Endothelial cell of umbilical vein (primary cell): ENCODE measurements around the gene SPRY4. TPM values are rescaled to one million over a fixed set of nuclear protein-coding genes. Genes with fewer than 3 reads are reported as not detected.

Experiments used
- BruUV-seq: library from RNA; stranded (reverse); fragments of 400-500 nt; replicated peaks from 2 replicates; lab custom pipeline; 2021; lab: Mats Ljungman, UMichigan
- CTCF ChIA-PET: fragments of 300-600, 350-600 bp; sonication (Branson Sonifier 250); formaldehyde crosslinking; loops from one replicate; lab custom pipeline; 2021; ENCODE audit warnings: antibody characterized with exemption, inconsistent platforms; lab: Charles Lee
- POLR2A ChIA-PET: fragments of 300-600, 350-600 bp; sonication (Branson Sonifier 250); formaldehyde crosslinking; loops from one replicate; lab custom pipeline; 2021; ENCODE audit warnings: antibody characterized with exemption, inconsistent platforms; lab: Charles Lee
- DNase-seq: peaks from one replicate; pipeline ENCODE4 v3.0.0-alpha.2; 2011; ENCODE audit warnings: low read depth, low spot score
- FAIRE-seq: peaks from 2 replicates; lab custom pipeline; 2011; peaks lifted over from hg19 to GRCh38; lab: Jason Lieb, UNC
- H2AFZ ChIP-seq: 2 replicates; pipeline ENCODE4 v1.6.0; 2012; ENCODE audit warnings: low read depth, low read length, control low read depth, inconsistent platforms
- H3K27ac ChIP-seq: 2 replicates; pipeline ENCODE4 v1.5.1; 2011; ENCODE audit warnings: low read depth, mild to moderate bottlenecking, control low read depth, low read length, moderate library complexity; ENCODE audit not compliant: insufficient read depth
- H3K27me3 ChIP-seq, 2 experiments: 2 replicates each; pipeline versions ENCODE4 v1.6.0 to v1.6.1; 2011; ENCODE audit warnings: low read length in 2 of 2, mixed read lengths in 1 of 2; ENCODE audit not compliant: control insufficient read depth in 2 of 2, insufficient read depth in 2 of 2
- H3K36me3 ChIP-seq, 2 experiments: 2 replicates in 1 of 2; 3 replicates in 1 of 2; pipeline ENCODE4 v1.5.1; 2011; ENCODE audit warnings: low read length in 2 of 2, mild to moderate bottlenecking in 1 of 2, moderate library complexity in 1 of 2; ENCODE audit not compliant: control insufficient read depth in 2 of 2, insufficient read depth in 2 of 2; ENCODE audit errors: extremely low read depth in 1 of 2
- H3K4me1 ChIP-seq: 3 replicates; pipeline ENCODE4 v1.5.1; 2011; ENCODE audit warnings: mild to moderate bottlenecking, low read length; ENCODE audit not compliant: control insufficient read depth, insufficient read depth; ENCODE audit errors: extremely low read depth
- H3K4me2 ChIP-seq: 2 replicates; pipeline ENCODE4 v1.6.1; 2011; ENCODE audit warnings: low read length, control low read depth, mixed read lengths; ENCODE audit not compliant: insufficient read depth
- H3K4me3 ChIP-seq, 3 experiments: fragments of 200-600 bp in 1 of 3; sonication (generic), shearing (Covaris generic) in 1 of 3; replicated peaks in 1 of 3; 2 replicates each; pipeline ENCODE4 v1.5.1; 2011 to 2016; ENCODE audit warnings: control low read depth in 3 of 3, low read length in 3 of 3, mild to moderate bottlenecking in 2 of 3, inconsistent platforms in 1 of 3, low read depth in 1 of 3, moderate library complexity in 1 of 3; ENCODE audit not compliant: insufficient read depth in 1 of 3
- H3K79me2 ChIP-seq: 2 replicates; pipeline ENCODE4 v1.6.0; 2012; ENCODE audit warnings: low read length, inconsistent platforms; ENCODE audit not compliant: control insufficient read depth, insufficient read depth
- H3K9ac ChIP-seq: replicated peaks from 2 replicates; pipeline ENCODE3; 2011; ENCODE audit warnings: low read length, control low read depth; ENCODE audit not compliant: insufficient read depth; ENCODE audit errors: extremely low read depth
- H3K9me1 ChIP-seq: replicated peaks from 3 replicates; pipeline ENCODE4 v1.6.0; 2011; ENCODE audit warnings: mild to moderate bottlenecking, low read length; ENCODE audit not compliant: control insufficient read depth, insufficient read depth; ENCODE audit errors: extremely low read depth
- H3K9me3 ChIP-seq: replicated peaks from 2 replicates; pipeline ENCODE4 v1.5.1; 2012; ENCODE audit warnings: low read length, inconsistent platforms; ENCODE audit not compliant: control insufficient read depth, insufficient read depth
- H4K20me1 ChIP-seq: replicated peaks from 2 replicates; pipeline ENCODE3; 2011; ENCODE audit warnings: mild to moderate bottlenecking, low read length; ENCODE audit not compliant: control insufficient read depth, insufficient read depth; ENCODE audit errors: extremely low read depth
- EZH2 ChIP-seq: IDR thresholded peaks from 2 replicates; pipeline ENCODE4 v1.6.1; 2012; ENCODE audit warnings: borderline replicate concordance, low read depth, mild to moderate bottlenecking, moderate library complexity, low read length, inconsistent platforms; ENCODE audit not compliant: severe bottlenecking
- FOS ChIP-seq: IDR thresholded peaks from 2 replicates; pipeline ENCODE4 v1.6.1; 2011; ENCODE audit warnings: mild to moderate bottlenecking, low read length, moderate library complexity, borderline replicate concordance; ENCODE audit not compliant: insufficient read depth
- GATA2 ChIP-seq: IDR thresholded peaks from 2 replicates; pipeline ENCODE4 v1.7.0; 2011; ENCODE audit warnings: low read depth, mild to moderate bottlenecking, moderate library complexity, mixed read lengths, low read length; ENCODE audit not compliant: insufficient read length, insufficient read depth
- JUN ChIP-seq: IDR thresholded peaks from 2 replicates; pipeline ENCODE4 v1.6.1; 2011; ENCODE audit warnings: borderline replicate concordance, low read depth; ENCODE audit not compliant: insufficient read length, insufficient read depth
- MYC ChIP-seq: IDR thresholded peaks from one replicate; pipeline ENCODE4 v1.6.1; 2011; ENCODE audit warnings: mild to moderate bottlenecking, low read depth, low read length
- POLR2A ChIP-seq: IDR thresholded peaks from 2 replicates; pipeline ENCODE4 v1.6.1; 2012; ENCODE audit warnings: low read depth, mild to moderate bottlenecking, control low read depth, low read length
- POLR2AphosphoS5 ChIP-seq: IDR thresholded peaks from 2 replicates; pipeline ENCODE4 v1.6.1; 2012; ENCODE audit warnings: low read depth, mild to moderate bottlenecking, control low read depth, low read length, moderate library complexity; ENCODE audit not compliant: insufficient read depth
- dilution Hi-C: fragments of 300-500 bp; cut with MboI; formaldehyde crosslinking; loops from one replicate; pipeline ENCODE4 v1.15.0; 2019; ENCODE audit warnings: low sequenced_read_pairs; ENCODE audit not compliant: extremely low pct_ligation_motif_present
- intact Hi-C: fragments of 100-400 bp; cut with micrococcal nuclease; formaldehyde crosslinking; loops from one replicate; pipeline ENCODE4 v1.10.0; 2022
- polyA plus RNA-seq, 4 experiments: library from polyadenylated mRNA; depleted of rRNA in 3 of 4; stranded (reverse) in 3 of 4; unstranded in 1 of 4; fragments of >200 nt; gene quantifications; 2 replicates each; pipeline versions ENCODE4 v1.2.1 to v1.2.3, GENCODE V29; 2011 to 2012; ENCODE audit warnings: missing spikeins in 1 of 4
- total RNA-seq: library from RNA; stranded (reverse); gene quantifications from 2 replicates; pipeline ENCODE4 v1.2.3, GENCODE V29; 2021
- TF ChIP-seq, protein P1 (sequence below): IDR thresholded peaks from 2 replicates; pipeline ENCODE4 v1.6.1; 2011; ENCODE audit not compliant: insufficient read depth, insufficient read length
- TF ChIP-seq, protein P2 (sequence below), 2 donors: IDR thresholded peaks; 1 replicate in 1 of 2; 2 replicates in 1 of 2; pipeline ENCODE4 v1.5.1; 2011; ENCODE audit warnings: low read length in 2 of 2, mild to moderate bottlenecking in 2 of 2, moderate library complexity in 2 of 2, control low read depth in 1 of 2, inconsistent platforms in 1 of 2, low read depth in 1 of 2; ENCODE audit not compliant: insufficient read depth in 1 of 2; ENCODE audit errors: extremely low read depth in 1 of 2

Gene SPRY4
- total and polyA plus RNA-seq, 2 donors (not counting 3 experiments of a cell fraction or from before 2014, with no cell fraction given) = 9.3 to 33.9 TPM

DNA sequence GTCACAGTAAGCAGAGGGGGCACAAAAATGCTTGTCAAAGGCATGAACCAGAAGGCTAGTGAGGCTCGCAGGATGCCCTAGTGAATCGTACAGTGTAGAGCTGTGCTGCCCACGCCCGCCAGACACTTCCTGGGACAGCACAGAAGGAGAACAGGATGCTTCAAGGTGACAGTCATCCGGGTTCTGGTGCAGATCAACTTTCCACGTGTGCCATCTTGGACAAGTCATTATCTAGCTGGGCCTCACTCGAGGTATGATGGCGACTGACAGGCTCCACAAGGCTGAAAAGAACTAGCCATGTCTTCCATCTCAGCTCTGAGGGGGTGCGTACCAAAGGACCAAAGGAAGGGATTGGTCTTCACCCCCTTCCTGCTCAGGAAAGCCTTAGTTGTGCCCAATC is 14.0 kb downstream of the SPRY4 start:
- ChIA-PET POLR2A (no interaction called here), CTCF (no interaction called here)
- DNase-seq (no peak), FAIRE-seq (no peak)
- no peak overlapping the region for H2AFZ ChIP-seq
- no peak overlapping the region for H3K4me2 ChIP-seq
- H3K9ac ChIP-seq = no peak overlapping the region
- H3K36me3 ChIP-seq = peaks cover 4 to 10% of the 10 kb centered on the region in 2 experiments
- dilution Hi-C loops (no loop called here), intact Hi-C loops (loop anchor here (10.0 kb wide), 1 partner anchor 384 kb away; no protein-coding TSS in a partner anchor)
- H3K9me3 ChIP-seq = no peaks in the 10 kb centered on the region
- H3K27me3 ChIP-seq = no peaks in the 10 kb centered on the region
- H3K4me1 ChIP-seq = peaks cover 23% of the 10 kb centered on the region
- no peaks in the 10 kb centered on the region for H4K20me1 ChIP-seq
- H3K27ac ChIP-seq = no peak overlapping the region
- no peak overlapping the region for H3K4me3 ChIP-seq
- peaks cover 60% of the 10 kb centered on the region for H3K79me2 ChIP-seq
- BruUV-seq = no TSS peak
- TF ChIP-seq GATA2 (no peak), POLR2A (no peak), POLR2AphosphoS5 (no peak), JUN (no peak), FOS (no peak), EZH2 (no peak), MYC (no peak)
- TF ChIP-seq, protein P1, sequence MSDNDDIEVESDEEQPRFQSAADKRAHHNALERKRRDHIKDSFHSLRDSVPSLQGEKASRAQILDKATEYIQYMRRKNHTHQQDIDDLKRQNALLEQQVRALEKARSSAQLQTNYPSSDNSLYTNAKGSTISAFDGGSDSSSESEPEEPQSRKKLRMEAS = no peak
- TF ChIP-seq, protein P2, sequence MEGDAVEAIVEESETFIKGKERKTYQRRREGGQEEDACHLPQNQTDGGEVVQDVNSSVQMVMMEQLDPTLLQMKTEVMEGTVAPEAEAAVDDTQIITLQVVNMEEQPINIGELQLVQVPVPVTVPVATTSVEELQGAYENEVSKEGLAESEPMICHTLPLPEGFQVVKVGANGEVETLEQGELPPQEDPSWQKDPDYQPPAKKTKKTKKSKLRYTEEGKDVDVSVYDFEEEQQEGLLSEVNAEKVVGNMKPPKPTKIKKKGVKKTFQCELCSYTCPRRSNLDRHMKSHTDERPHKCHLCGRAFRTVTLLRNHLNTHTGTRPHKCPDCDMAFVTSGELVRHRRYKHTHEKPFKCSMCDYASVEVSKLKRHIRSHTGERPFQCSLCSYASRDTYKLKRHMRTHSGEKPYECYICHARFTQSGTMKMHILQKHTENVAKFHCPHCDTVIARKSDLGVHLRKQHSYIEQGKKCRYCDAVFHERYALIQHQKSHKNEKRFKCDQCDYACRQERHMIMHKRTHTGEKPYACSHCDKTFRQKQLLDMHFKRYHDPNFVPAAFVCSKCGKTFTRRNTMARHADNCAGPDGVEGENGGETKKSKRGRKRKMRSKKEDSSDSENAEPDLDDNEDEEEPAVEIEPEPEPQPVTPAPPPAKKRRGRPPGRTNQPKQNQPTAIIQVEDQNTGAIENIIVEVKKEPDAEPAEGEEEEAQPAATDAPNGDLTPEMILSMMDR (IDR thresholded peaks at IDR 0.05; ENCODE audit: extremely low read depth in 1 of 2, insufficient read depth in 1 of 2, low read depth in 1 of 2, low read length in 2 of 2) = no peak
- no peaks in the 10 kb centered on the region for H3K9me1 ChIP-seq
